Astrocyte (in vitro differentiated cells and primary cell): ENCODE results near the gene CFAP161.

Experiments
- CTCF ChIP-seq: IDR thresholded peaks from 2 replicates; pipeline ENCODE4 v1.5.1; 2011; ENCODE audit warnings: low read depth, mild to moderate bottlenecking, inconsistent platforms, low read length, moderate library complexity; ENCODE audit not compliant: insufficient read depth
- EZH2 ChIP-seq: IDR thresholded peaks from 2 replicates; pipeline ENCODE4 v1.6.1; 2012; ENCODE audit warnings: mild to moderate bottlenecking, low read length, inconsistent platforms; ENCODE audit not compliant: insufficient read depth

- TF ChIP-seq CTCF (no peak), EZH2 (no peak)
Measured at GRCh38 chr15:81197255-81197630, 63.2 kb downstream of the CFAP161 start.
